Endothelial cell of umbilical vein (primary cell): ENCODE measurements around the gene IL32. TPM values are rescaled to one million over a fixed set of nuclear protein-coding genes. Genes with fewer than 3 reads are reported as not detected.

Experiments
- BruUV-seq: library from RNA; stranded (reverse); fragments of 400-500 nt; replicated peaks from 2 replicates; lab custom pipeline; 2021; lab: Mats Ljungman, UMichigan
- CTCF ChIA-PET: fragments of 300-600, 350-600 bp; sonication (Branson Sonifier 250); formaldehyde crosslinking; loops from one replicate; lab custom pipeline; 2021; ENCODE audit warnings: antibody characterized with exemption, inconsistent platforms; lab: Charles Lee
- POLR2A ChIA-PET: fragments of 300-600, 350-600 bp; sonication (Branson Sonifier 250); formaldehyde crosslinking; loops from one replicate; lab custom pipeline; 2021; ENCODE audit warnings: antibody characterized with exemption, inconsistent platforms; lab: Charles Lee
- DNase-seq: peaks from one replicate; pipeline ENCODE4 v3.0.0-alpha.2; 2011; ENCODE audit warnings: low read depth, low spot score
- FAIRE-seq: peaks from 2 replicates; lab custom pipeline; 2011; peaks lifted over from hg19 to GRCh38; lab: Jason Lieb, UNC
- H2AFZ ChIP-seq: 2 replicates; pipeline ENCODE4 v1.6.0; 2012; ENCODE audit warnings: low read depth, low read length, control low read depth, inconsistent platforms
- H3K27ac ChIP-seq: 2 replicates; pipeline ENCODE4 v1.5.1; 2011; ENCODE audit warnings: low read depth, mild to moderate bottlenecking, control low read depth, low read length, moderate library complexity; ENCODE audit not compliant: insufficient read depth
- H3K27me3 ChIP-seq, 2 experiments: 2 replicates each; pipeline versions ENCODE4 v1.6.0 to v1.6.1; 2011; ENCODE audit warnings: low read length in 2 of 2, mixed read lengths in 1 of 2; ENCODE audit not compliant: control insufficient read depth in 2 of 2, insufficient read depth in 2 of 2
- H3K36me3 ChIP-seq, 2 experiments: 2 replicates in 1 of 2; 3 replicates in 1 of 2; pipeline ENCODE4 v1.5.1; 2011; ENCODE audit warnings: low read length in 2 of 2, mild to moderate bottlenecking in 1 of 2, moderate library complexity in 1 of 2; ENCODE audit not compliant: control insufficient read depth in 2 of 2, insufficient read depth in 2 of 2; ENCODE audit errors: extremely low read depth in 1 of 2
- H3K4me1 ChIP-seq: 3 replicates; pipeline ENCODE4 v1.5.1; 2011; ENCODE audit warnings: mild to moderate bottlenecking, low read length; ENCODE audit not compliant: control insufficient read depth, insufficient read depth; ENCODE audit errors: extremely low read depth
- H3K4me2 ChIP-seq: 2 replicates; pipeline ENCODE4 v1.6.1; 2011; ENCODE audit warnings: low read length, control low read depth, mixed read lengths; ENCODE audit not compliant: insufficient read depth
- H3K4me3 ChIP-seq, 3 experiments: fragments of 200-600 bp in 1 of 3; sonication (generic), shearing (Covaris generic) in 1 of 3; replicated peaks in 1 of 3; 2 replicates each; pipeline ENCODE4 v1.5.1; 2011 to 2016; ENCODE audit warnings: control low read depth in 3 of 3, low read length in 3 of 3, mild to moderate bottlenecking in 2 of 3, inconsistent platforms in 1 of 3, low read depth in 1 of 3, moderate library complexity in 1 of 3; ENCODE audit not compliant: insufficient read depth in 1 of 3
- H3K79me2 ChIP-seq: 2 replicates; pipeline ENCODE4 v1.6.0; 2012; ENCODE audit warnings: low read length, inconsistent platforms; ENCODE audit not compliant: control insufficient read depth, insufficient read depth
- H3K9ac ChIP-seq: replicated peaks from 2 replicates; pipeline ENCODE3; 2011; ENCODE audit warnings: low read length, control low read depth; ENCODE audit not compliant: insufficient read depth; ENCODE audit errors: extremely low read depth
- H3K9me1 ChIP-seq: replicated peaks from 3 replicates; pipeline ENCODE4 v1.6.0; 2011; ENCODE audit warnings: mild to moderate bottlenecking, low read length; ENCODE audit not compliant: control insufficient read depth, insufficient read depth; ENCODE audit errors: extremely low read depth
- H3K9me3 ChIP-seq: replicated peaks from 2 replicates; pipeline ENCODE4 v1.5.1; 2012; ENCODE audit warnings: low read length, inconsistent platforms; ENCODE audit not compliant: control insufficient read depth, insufficient read depth
- H4K20me1 ChIP-seq: replicated peaks from 2 replicates; pipeline ENCODE3; 2011; ENCODE audit warnings: mild to moderate bottlenecking, low read length; ENCODE audit not compliant: control insufficient read depth, insufficient read depth; ENCODE audit errors: extremely low read depth
- EZH2 ChIP-seq: IDR thresholded peaks from 2 replicates; pipeline ENCODE4 v1.6.1; 2012; ENCODE audit warnings: borderline replicate concordance, low read depth, mild to moderate bottlenecking, moderate library complexity, low read length, inconsistent platforms; ENCODE audit not compliant: severe bottlenecking
- FOS ChIP-seq: IDR thresholded peaks from 2 replicates; pipeline ENCODE4 v1.6.1; 2011; ENCODE audit warnings: mild to moderate bottlenecking, low read length, moderate library complexity, borderline replicate concordance; ENCODE audit not compliant: insufficient read depth
- GATA2 ChIP-seq: IDR thresholded peaks from 2 replicates; pipeline ENCODE4 v1.7.0; 2011; ENCODE audit warnings: low read depth, mild to moderate bottlenecking, moderate library complexity, mixed read lengths, low read length; ENCODE audit not compliant: insufficient read length, insufficient read depth
- JUN ChIP-seq: IDR thresholded peaks from 2 replicates; pipeline ENCODE4 v1.6.1; 2011; ENCODE audit warnings: borderline replicate concordance, low read depth; ENCODE audit not compliant: insufficient read length, insufficient read depth
- MAX ChIP-seq: IDR thresholded peaks from 2 replicates; pipeline ENCODE4 v1.6.1; 2011; ENCODE audit not compliant: insufficient read depth, insufficient read length
- MYC ChIP-seq: IDR thresholded peaks from one replicate; pipeline ENCODE4 v1.6.1; 2011; ENCODE audit warnings: mild to moderate bottlenecking, low read depth, low read length
- POLR2A ChIP-seq: IDR thresholded peaks from 2 replicates; pipeline ENCODE4 v1.6.1; 2012; ENCODE audit warnings: low read depth, mild to moderate bottlenecking, control low read depth, low read length
- POLR2AphosphoS5 ChIP-seq: IDR thresholded peaks from 2 replicates; pipeline ENCODE4 v1.6.1; 2012; ENCODE audit warnings: low read depth, mild to moderate bottlenecking, control low read depth, low read length, moderate library complexity; ENCODE audit not compliant: insufficient read depth
- dilution Hi-C: fragments of 300-500 bp; cut with MboI; formaldehyde crosslinking; loops from one replicate; pipeline ENCODE4 v1.15.0; 2019; ENCODE audit warnings: low sequenced_read_pairs; ENCODE audit not compliant: extremely low pct_ligation_motif_present
- intact Hi-C: fragments of 100-400 bp; cut with micrococcal nuclease; formaldehyde crosslinking; loops from one replicate; pipeline ENCODE4 v1.10.0; 2022
- polyA plus RNA-seq, 4 experiments: library from polyadenylated mRNA; depleted of rRNA in 3 of 4; stranded (reverse) in 3 of 4; unstranded in 1 of 4; fragments of >200 nt; gene quantifications; 2 replicates each; pipeline versions ENCODE4 v1.2.1 to v1.2.3, GENCODE V29; 2011 to 2012; ENCODE audit warnings: missing spikeins in 1 of 4
- total RNA-seq: library from RNA; stranded (reverse); gene quantifications from 2 replicates; pipeline ENCODE4 v1.2.3, GENCODE V29; 2021
- TF ChIP-seq, protein P1 (sequence below), 2 donors: IDR thresholded peaks; 1 replicate in 1 of 2; 2 replicates in 1 of 2; pipeline ENCODE4 v1.5.1; 2011; ENCODE audit warnings: low read length in 2 of 2, mild to moderate bottlenecking in 2 of 2, moderate library complexity in 2 of 2, control low read depth in 1 of 2, inconsistent platforms in 1 of 2, low read depth in 1 of 2; ENCODE audit not compliant: insufficient read depth in 1 of 2; ENCODE audit errors: extremely low read depth in 1 of 2

The IL32 gene
- total and polyA plus RNA-seq, 2 donors (not counting 3 experiments of a cell fraction or from before 2014, with no cell fraction given): 55.7 to 336 TPM

DNA sequence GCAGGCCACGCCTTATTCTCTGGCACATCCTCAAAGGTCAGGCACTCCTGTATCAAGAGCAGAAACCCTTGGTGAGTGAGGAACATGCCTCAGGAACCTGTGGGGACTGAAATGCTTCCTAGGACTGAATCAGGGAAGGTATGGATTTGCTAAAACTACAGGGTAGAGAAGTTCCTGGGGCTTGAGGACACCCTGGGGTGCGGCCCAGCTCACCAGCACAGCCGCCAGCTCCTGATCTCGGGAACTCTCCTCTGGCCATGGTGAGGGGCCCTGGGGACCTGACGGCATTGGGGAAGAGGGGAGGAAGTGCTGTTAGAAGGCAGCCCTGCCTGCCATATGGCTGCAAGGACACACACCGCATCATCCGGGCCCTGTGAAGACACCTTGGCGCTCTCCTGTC lies 26.1 kb downstream of the IL32 start:
- Histone ChIP-seq H2AFZ (no peak overlapping the region), H3K36me3 (no peaks in the 10 kb centered on the region), H3K27ac (no peak overlapping the region), H3K4me2 (no peak overlapping the region), H3K9ac (no peak overlapping the region), H3K79me2 (no peaks in the 10 kb centered on the region), H3K9me3 (no peaks in the 10 kb centered on the region), H3K4me3 (no peak overlapping the region), H3K27me3 (peaks cover 0 to 2% of the 10 kb centered on the region in 2 experiments), H3K4me1 (peaks cover 21% of the 10 kb centered on the region), H4K20me1 (no peaks in the 10 kb centered on the region), H3K9me1 (no peaks in the 10 kb centered on the region)
- DNase-seq (no peak), FAIRE-seq (no peak)
- POLR2A ChIA-PET: no interaction called here
- BruUV-seq: no TSS peak
- CTCF ChIA-PET: interaction anchor here (1.0 kb wide), 1 partner anchor 60 kb away, joined by 5 read pairs; no protein-coding TSS in a partner anchor
- no peak for TF ChIP-seq JUN
- no peak for TF ChIP-seq GATA2
- TF ChIP-seq MYC: no peak
- no peak for TF ChIP-seq MAX
- no peak for TF ChIP-seq POLR2AphosphoS5
- TF ChIP-seq POLR2A: no peak
- TF ChIP-seq, protein P1, sequence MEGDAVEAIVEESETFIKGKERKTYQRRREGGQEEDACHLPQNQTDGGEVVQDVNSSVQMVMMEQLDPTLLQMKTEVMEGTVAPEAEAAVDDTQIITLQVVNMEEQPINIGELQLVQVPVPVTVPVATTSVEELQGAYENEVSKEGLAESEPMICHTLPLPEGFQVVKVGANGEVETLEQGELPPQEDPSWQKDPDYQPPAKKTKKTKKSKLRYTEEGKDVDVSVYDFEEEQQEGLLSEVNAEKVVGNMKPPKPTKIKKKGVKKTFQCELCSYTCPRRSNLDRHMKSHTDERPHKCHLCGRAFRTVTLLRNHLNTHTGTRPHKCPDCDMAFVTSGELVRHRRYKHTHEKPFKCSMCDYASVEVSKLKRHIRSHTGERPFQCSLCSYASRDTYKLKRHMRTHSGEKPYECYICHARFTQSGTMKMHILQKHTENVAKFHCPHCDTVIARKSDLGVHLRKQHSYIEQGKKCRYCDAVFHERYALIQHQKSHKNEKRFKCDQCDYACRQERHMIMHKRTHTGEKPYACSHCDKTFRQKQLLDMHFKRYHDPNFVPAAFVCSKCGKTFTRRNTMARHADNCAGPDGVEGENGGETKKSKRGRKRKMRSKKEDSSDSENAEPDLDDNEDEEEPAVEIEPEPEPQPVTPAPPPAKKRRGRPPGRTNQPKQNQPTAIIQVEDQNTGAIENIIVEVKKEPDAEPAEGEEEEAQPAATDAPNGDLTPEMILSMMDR (IDR thresholded peaks at IDR 0.05; ENCODE audit: extremely low read depth in 1 of 2, insufficient read depth in 1 of 2, low read depth in 1 of 2, low read length in 2 of 2): no peak
- no peak for TF ChIP-seq EZH2
- TF ChIP-seq FOS: no peak
- dilution Hi-C loops: no loop called here
- intact Hi-C loops: no loop called here
